ENCODE data around the gene PRF1. TPM values are rescaled to one million over a fixed set of nuclear protein-coding genes. Genes with fewer than 3 reads are reported as not detected.
"Not testable (repeated sequence)": the region's sequence is repeated elsewhere in the genome, so short reads cannot be mapped to it uniquely, and the experiment has no call there.

Gene PRF1
- total and polyA plus RNA-seq, 2 experiments from 2014 or later: not detected

DNA sequence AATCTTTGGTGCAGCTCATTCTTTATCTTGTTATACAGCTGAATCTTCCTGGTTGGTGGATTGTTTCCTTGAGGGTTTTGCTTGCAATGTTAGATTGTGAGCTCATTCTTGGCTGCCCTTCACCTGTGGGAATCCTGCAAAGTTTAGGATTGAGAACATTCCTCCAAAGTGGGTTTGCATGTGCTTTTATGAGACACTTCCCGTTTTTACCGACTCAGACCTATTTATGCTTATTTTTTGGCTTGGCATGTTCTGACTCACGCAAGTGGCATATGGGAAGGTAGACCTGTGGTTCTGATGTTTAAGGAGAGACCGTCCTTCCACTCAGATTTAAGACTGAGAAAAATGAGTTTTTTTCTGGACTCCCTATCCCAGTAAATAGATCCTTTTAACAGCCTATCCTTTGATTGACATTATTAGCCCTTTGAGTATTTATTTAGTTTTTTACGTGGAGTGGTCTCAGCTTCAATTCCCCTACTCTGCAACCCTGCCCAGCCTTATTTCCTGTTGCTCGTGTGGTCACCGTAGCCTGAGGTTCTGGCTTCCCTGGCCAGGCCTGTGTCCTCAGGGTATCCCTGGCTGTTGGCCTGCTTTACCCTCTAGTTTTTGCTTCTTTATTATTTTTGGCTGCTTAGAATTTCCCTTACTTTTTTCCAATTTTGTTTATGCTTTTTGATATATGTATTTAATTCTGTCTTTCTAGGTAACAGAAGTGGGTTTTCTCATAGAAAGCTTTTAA is 13.4 kb upstream of the PRF1 start:
- Histone ChIP-seq H3K4me1 (ENCODE audit: low read depth) (no peaks in the 10 kb centered on the region), H3K27me3 (no peaks in the 10 kb centered on the region), H3K4me3 (no peak overlapping the region), H3K36me3 (no peaks in the 10 kb centered on the region), H3K9me3 (ENCODE audit: low read depth) (no peaks in the 10 kb centered on the region), H3K27ac (no peak overlapping the region)
- DNase-seq (ENCODE audit: low read depth in 1 of 2, low spot score in 1 of 2): no peak
- TF ChIP-seq, protein P1, sequence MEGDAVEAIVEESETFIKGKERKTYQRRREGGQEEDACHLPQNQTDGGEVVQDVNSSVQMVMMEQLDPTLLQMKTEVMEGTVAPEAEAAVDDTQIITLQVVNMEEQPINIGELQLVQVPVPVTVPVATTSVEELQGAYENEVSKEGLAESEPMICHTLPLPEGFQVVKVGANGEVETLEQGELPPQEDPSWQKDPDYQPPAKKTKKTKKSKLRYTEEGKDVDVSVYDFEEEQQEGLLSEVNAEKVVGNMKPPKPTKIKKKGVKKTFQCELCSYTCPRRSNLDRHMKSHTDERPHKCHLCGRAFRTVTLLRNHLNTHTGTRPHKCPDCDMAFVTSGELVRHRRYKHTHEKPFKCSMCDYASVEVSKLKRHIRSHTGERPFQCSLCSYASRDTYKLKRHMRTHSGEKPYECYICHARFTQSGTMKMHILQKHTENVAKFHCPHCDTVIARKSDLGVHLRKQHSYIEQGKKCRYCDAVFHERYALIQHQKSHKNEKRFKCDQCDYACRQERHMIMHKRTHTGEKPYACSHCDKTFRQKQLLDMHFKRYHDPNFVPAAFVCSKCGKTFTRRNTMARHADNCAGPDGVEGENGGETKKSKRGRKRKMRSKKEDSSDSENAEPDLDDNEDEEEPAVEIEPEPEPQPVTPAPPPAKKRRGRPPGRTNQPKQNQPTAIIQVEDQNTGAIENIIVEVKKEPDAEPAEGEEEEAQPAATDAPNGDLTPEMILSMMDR (IDR thresholded peaks at IDR 0.05; ENCODE audit: low read depth, low read length): no peak

DNA sequence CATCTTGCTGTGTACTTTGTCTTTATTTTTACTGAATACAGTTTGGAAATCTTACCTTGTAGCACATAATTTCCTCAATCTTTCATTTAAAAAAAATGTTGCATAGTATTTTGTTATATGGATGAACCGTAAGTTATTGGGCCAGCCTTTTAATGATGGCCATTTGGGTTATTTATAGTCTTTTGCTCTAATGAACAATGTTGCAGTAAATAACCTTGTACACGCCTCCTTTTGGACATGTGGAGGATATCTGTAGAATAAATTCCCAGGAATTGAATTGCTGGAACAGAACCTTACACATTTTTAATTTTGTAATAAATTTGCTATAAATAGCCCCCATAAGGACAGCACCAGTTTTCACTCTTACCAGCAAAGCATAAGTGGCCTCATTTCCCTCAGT is 12.7 kb upstream of the PRF1 start:
- DNase-seq (ENCODE audit: low read depth in 1 of 2, low spot score in 1 of 2): no peak
- TF ChIP-seq, protein P1 (IDR thresholded peaks at IDR 0.05; ENCODE audit: low read depth, low read length): no peak
- no peaks in the 10 kb centered on the region for H3K4me1 ChIP-seq (ENCODE audit: low read depth)
- no peaks in the 10 kb centered on the region for H3K36me3 ChIP-seq
- no peak overlapping the region for H3K4me3 ChIP-seq
- H3K27me3 ChIP-seq: no peaks in the 10 kb centered on the region
- no peaks in the 10 kb centered on the region for H3K9me3 ChIP-seq (ENCODE audit: low read depth)
- no peak overlapping the region for H3K27ac ChIP-seq

DNA sequence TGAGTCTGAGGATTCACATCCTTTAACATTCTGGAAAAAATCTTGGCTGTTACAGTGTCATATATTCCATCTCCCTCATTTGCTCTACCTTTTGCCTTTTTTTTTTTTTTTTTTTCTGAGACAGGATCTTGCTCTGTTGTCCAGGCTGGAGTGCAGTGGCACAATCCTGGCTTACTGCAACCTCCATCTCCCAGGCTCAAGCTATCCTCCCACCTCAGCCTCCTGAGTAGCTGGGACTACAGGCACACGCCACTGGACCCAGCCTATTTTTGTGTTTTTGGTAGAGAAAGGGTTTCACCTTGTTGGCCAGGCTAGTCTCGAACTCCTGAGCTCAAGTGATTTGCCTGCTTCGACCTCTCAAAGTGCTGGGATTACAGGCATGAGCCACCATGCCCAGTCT is 11.8 kb upstream of the PRF1 start:
- DNase-seq (ENCODE audit: low read depth in 1 of 2, low spot score in 1 of 2); H3K9me3 ChIP-seq (ENCODE audit: low read depth); H3K4me1 ChIP-seq (ENCODE audit: low read depth); H3K36me3 ChIP-seq; H3K4me3 ChIP-seq; H3K27ac ChIP-seq; H3K27me3 ChIP-seq: not testable (repeated sequence)

DNA sequence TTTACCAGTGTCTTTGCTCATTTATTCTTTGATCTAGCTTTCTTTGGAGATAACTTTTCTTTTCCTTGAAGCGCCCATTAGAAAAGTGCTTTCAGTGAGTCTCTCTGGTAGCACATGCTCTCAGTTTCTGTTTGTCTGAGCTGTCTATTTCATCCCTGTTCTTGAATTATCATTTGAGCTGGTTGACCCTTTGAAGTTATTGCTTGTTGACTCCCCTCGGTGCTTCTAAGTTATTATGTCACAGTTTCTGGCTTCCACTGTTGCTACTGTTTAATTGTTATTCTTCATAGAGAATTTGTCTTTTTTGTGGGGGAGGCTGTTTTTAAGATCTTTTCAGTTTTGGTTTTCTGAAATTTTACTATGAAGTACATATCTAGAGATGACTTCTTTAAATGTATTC is 11.4 kb upstream of the PRF1 start:
- no peaks in the 10 kb centered on the region for H3K4me1 ChIP-seq (ENCODE audit: low read depth)
- no peaks in the 10 kb centered on the region for H3K36me3 ChIP-seq
- DNase-seq (ENCODE audit: low read depth in 1 of 2, low spot score in 1 of 2): no peak
- no peak overlapping the region for H3K27ac ChIP-seq
- no peaks in the 10 kb centered on the region for H3K27me3 ChIP-seq
- no peaks in the 10 kb centered on the region for H3K9me3 ChIP-seq (ENCODE audit: low read depth)
- TF ChIP-seq, protein P1 (IDR thresholded peaks at IDR 0.05; ENCODE audit: low read depth, low read length): no peak
- no peak overlapping the region for H3K4me3 ChIP-seq

DNA sequence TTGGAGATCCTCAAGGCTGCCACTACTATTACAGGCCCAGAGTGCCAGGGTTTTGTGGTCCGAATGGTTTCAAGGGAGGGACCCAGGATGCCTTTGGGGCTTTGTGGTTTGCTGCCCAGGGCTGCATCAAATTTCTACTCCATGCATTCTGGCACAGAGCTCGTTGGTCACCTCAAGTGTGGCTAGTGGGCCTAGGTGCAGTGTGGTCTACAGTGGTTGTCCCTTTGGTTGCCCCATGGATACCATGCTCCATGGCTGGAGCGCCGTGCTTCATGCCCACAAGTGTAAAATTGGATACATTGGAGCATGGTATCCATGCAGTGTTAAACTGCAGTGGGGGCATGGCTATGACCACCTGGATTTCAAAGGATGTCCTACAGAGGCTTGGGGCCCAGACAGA is 5.4 kb upstream of the PRF1 start:
- no peaks in the 10 kb centered on the region for H3K27me3 ChIP-seq
- TF ChIP-seq, protein P1 (IDR thresholded peaks at IDR 0.05; ENCODE audit: low read depth, low read length): no peak
- no peaks in the 10 kb centered on the region for H3K4me1 ChIP-seq (ENCODE audit: low read depth)
- H3K27ac ChIP-seq: no peak overlapping the region
- DNase-seq (ENCODE audit: low read depth in 1 of 2, low spot score in 1 of 2): no peak
- H3K4me3 ChIP-seq: no peak overlapping the region
- H3K9me3 ChIP-seq (ENCODE audit: low read depth): no peaks in the 10 kb centered on the region
- H3K36me3 ChIP-seq: no peaks in the 10 kb centered on the region

DNA sequence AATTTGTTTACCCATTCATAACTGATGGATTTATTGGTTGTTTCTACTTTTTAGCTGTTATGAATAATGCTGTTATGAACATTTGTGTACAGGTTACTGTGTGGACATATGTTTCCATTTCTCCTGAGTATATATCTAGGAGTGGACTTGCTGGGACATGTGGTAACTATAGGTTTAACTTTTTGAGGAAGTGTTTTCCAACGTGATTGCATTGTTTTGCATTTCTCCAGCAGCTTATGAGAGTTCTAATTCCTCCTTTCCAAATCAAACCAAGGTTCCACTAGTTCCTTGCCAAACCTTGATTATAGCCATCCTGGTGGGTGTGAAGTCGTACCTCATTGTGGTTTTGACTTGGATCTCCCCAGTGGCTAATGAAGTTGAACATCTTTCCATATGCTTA is 2.6 kb upstream of the PRF1 start:
- Histone ChIP-seq H3K4me3 (no peak overlapping the region), H3K9me3 (ENCODE audit: low read depth) (no peaks in the 10 kb centered on the region), H3K27ac (no peak overlapping the region), H3K4me1 (ENCODE audit: low read depth) (no peaks in the 10 kb centered on the region), H3K36me3 (no peaks in the 10 kb centered on the region), H3K27me3 (no peaks in the 10 kb centered on the region)
- TF ChIP-seq, protein P1 (IDR thresholded peaks at IDR 0.05; ENCODE audit: low read depth, low read length): no peak
- DNase-seq (ENCODE audit: low read depth in 1 of 2, low spot score in 1 of 2): no peak

Data from cardiac muscle cell (in vitro differentiated cells and primary cell).